Natural killer cell (primary cell): Measurements from ENCODE around the gene DEXI. TPM values are rescaled to one million over a fixed set of nuclear protein-coding genes. Genes with fewer than 3 reads are reported as not detected.

Experiments used
- ATAC-seq, 3 donors: fragments of 150-1000 bp in 2 of 3; fragments of 200-7000 bp in 1 of 3; cut with Tn5 transposase; 1 replicate in 1 of 3; 2 replicates in 2 of 3; pipeline ENCODE4 v1.10.0; 2021; ENCODE audit warnings: mild to moderate bottlenecking in 2 of 3, moderate library complexity in 2 of 3
- DNase-seq, 2 donors: peaks; one replicate each; pipeline versions ENCODE4 v3.0.0 to v3.0.0-alpha.2; 2013 to 2021; ENCODE audit warnings: mixed read lengths in 1 of 2
- H3K27ac ChIP-seq: one replicate; pipeline ENCODE4 v1.5.1; 2013; ENCODE audit warnings: mild to moderate bottlenecking, low read length
- H3K27me3 ChIP-seq: one replicate; pipeline ENCODE4 v1.6.1; 2013; ENCODE audit warnings: low read length; ENCODE audit not compliant: control insufficient read depth, insufficient read depth
- H3K36me3 ChIP-seq: one replicate; pipeline ENCODE4 v1.6.1; 2013; ENCODE audit warnings: low read length; ENCODE audit not compliant: control insufficient read depth, insufficient read depth
- H3K4me1 ChIP-seq: one replicate; pipeline ENCODE4 v1.6.1; 2013; ENCODE audit warnings: low read length; ENCODE audit not compliant: control insufficient read depth, insufficient read depth
- H3K4me3 ChIP-seq: one replicate; pipeline ENCODE4 v1.5.1; 2013; ENCODE audit warnings: low read length
- H3K9me3 ChIP-seq: one replicate; pipeline ENCODE4 v1.6.1; 2013; ENCODE audit warnings: low read length; ENCODE audit not compliant: control insufficient read depth, insufficient read depth
- H3K27ac Mint-ChIP-seq, 2 donors: one replicate each; pipeline ENCODE4 v1.8.0; 2022; ENCODE audit warnings: mild to moderate bottlenecking in 2 of 2, mixed read lengths in 2 of 2, moderate library complexity in 1 of 2
- H3K27me3 Mint-ChIP-seq, 2 donors: one replicate each; pipeline ENCODE4 v1.8.0; 2022; ENCODE audit warnings: low read depth in 2 of 2, mixed read lengths in 2 of 2
- H3K36me3 Mint-ChIP-seq: one replicate; pipeline ENCODE4 v1.8.0; 2022; ENCODE audit warnings: mixed read lengths
- H3K4me1 Mint-ChIP-seq, 2 donors: one replicate each; pipeline ENCODE4 v1.8.0; 2022; ENCODE audit warnings: mixed read lengths in 2 of 2
- H3K4me3 Mint-ChIP-seq: one replicate; pipeline ENCODE4 v1.8.0; 2022; ENCODE audit warnings: mild to moderate bottlenecking, moderate library complexity, mixed read lengths
- H3K9me3 Mint-ChIP-seq, 2 donors: one replicate each; pipeline ENCODE4 v1.8.0; 2022; ENCODE audit warnings: mixed read lengths in 2 of 2
- WGBS: methylation state at CpG from one replicate; pipeline ENCODE4 v1.1.7; 2013; ENCODE audit warnings: missing lambda C conversion rate; ENCODE audit not compliant: insufficient coverage; 5-methylcytosine and 5-hydroxymethylcytosine counted together
- intact Hi-C: fragments of 100-400 bp; cut with micrococcal nuclease; formaldehyde crosslinking; loops from one replicate; pipeline ENCODE4 v1.14.2; 2022
- total RNA-seq, 4 donors: library from RNA; stranded (reverse); fragments of 120-200 nt in 1 of 4; gene quantifications; one replicate each; pipeline versions ENCODE4 v1.2.3 to v1.2.4, GENCODE V29; 2013 to 2022
- TF ChIP-seq, protein P1 (sequence below): fragments of 200-600 bp; IDR thresholded peaks from one replicate; pipeline ENCODE4 v1.8.0; 2022; ENCODE audit warnings: antibody characterized with exemption

The DEXI gene
- total RNA-seq, 3 donors from 2014 or later (not counting 1 experiment from before 2014, with no cell fraction given): 8.7 to 15.2 (median 14.4) TPM

DNA sequence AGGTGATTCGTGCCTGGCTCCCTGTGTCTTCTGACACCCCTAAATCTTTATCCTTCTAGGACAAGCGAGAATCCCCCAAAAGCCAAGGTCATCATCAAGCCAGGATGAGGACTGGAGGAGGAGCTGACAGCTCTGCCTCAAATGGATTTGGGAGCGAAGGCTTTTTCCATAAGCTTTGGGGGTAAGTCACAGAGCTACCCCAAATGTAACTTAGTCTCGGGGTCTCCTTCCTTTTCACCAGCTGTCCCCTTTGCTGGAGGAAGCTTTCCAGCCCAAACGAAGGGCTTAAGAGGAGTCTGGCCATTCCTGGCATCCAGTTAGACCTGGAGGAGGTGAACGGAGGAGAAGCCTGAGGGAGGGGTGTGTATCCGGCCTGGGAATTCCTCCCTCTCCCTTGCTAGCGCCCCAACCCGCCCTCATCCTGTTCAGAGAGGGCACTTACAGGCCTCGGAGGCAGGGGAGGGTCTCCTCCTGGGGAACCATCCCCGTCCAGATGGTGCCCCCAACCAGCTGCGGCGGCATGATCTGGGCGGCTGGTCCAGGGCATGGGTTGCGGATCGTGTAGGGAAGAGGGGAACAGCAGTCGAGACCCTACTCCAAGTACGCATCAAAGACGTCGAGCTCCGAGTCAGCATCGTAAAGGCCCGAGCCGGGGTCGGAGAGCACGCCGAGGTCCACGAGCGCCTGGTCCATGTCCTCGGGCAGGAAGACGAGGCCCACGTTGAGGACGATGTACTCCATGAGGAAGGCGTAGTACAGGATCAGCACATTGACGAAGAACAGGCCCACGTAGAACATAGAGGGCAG, 938 bp downstream of the DEXI start:
- Mint-ChIP-seq H3K4me3 (peak overlapping the region; percentile 86), H3K36me3 (no peaks in the 10 kb centered on the region), H3K27me3 (no peaks in the 10 kb centered on the region), H3K27ac (peak overlapping the region; percentile 56 to 77), H3K9me3 (no peaks in the 10 kb centered on the region), H3K4me1 (peaks cover 70 to 83% of the 10 kb centered on the region in 2 donors)
- H3K36me3 ChIP-seq: no peaks in the 10 kb centered on the region
- H3K4me1 ChIP-seq: peaks cover 75% of the 10 kb centered on the region
- no peaks in the 10 kb centered on the region for H3K27me3 ChIP-seq
- no peak overlapping the region for H3K27ac ChIP-seq
- DNase-seq (peak in 1 of 2 donors; percentile 31), ATAC-seq (no peak)
- TF ChIP-seq, protein P1, sequence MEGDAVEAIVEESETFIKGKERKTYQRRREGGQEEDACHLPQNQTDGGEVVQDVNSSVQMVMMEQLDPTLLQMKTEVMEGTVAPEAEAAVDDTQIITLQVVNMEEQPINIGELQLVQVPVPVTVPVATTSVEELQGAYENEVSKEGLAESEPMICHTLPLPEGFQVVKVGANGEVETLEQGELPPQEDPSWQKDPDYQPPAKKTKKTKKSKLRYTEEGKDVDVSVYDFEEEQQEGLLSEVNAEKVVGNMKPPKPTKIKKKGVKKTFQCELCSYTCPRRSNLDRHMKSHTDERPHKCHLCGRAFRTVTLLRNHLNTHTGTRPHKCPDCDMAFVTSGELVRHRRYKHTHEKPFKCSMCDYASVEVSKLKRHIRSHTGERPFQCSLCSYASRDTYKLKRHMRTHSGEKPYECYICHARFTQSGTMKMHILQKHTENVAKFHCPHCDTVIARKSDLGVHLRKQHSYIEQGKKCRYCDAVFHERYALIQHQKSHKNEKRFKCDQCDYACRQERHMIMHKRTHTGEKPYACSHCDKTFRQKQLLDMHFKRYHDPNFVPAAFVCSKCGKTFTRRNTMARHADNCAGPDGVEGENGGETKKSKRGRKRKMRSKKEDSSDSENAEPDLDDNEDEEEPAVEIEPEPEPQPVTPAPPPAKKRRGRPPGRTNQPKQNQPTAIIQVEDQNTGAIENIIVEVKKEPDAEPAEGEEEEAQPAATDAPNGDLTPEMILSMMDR: no peak
- WGBS: 3% methylated on average over 36 of the region's 36 CpGs
- intact Hi-C loops: no loop called here
- H3K4me3 ChIP-seq: peak overlapping the region; percentile 40
- no peaks in the 10 kb centered on the region for H3K9me3 ChIP-seq

DNA sequence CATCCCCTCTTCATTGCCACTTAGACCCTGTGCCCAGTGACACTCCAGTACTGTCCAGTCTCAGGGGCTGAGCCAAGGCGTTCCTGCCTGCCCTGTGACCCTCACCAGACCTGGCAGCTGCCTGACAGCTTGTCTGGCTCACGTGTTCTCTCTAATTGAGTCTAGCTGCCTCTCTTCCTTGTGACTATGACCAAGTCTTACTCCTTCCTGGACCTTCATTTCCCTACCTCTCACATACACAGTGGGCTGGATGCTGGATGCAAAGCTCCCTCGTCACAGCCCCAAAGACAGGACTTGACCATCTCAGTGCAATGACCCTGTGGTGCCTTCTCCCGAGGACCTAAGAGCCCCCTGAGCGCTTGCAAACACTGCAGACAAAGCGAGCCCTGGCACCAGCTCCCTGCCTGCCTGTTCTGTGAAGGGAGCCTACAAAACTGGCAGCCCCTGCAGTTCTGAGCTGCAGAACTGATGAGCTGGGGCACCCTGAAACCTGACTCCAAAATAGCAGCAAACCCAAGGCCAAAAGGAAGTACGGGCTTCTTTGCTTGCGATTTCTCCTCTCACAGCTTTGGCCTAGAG, 1.7 kb downstream of the DEXI start:
- H3K9me3 ChIP-seq: no peaks in the 10 kb centered on the region
- 43% methylated on average over 8 of the region's 8 CpGs for WGBS
- intact Hi-C loops: no loop called here

DNA sequence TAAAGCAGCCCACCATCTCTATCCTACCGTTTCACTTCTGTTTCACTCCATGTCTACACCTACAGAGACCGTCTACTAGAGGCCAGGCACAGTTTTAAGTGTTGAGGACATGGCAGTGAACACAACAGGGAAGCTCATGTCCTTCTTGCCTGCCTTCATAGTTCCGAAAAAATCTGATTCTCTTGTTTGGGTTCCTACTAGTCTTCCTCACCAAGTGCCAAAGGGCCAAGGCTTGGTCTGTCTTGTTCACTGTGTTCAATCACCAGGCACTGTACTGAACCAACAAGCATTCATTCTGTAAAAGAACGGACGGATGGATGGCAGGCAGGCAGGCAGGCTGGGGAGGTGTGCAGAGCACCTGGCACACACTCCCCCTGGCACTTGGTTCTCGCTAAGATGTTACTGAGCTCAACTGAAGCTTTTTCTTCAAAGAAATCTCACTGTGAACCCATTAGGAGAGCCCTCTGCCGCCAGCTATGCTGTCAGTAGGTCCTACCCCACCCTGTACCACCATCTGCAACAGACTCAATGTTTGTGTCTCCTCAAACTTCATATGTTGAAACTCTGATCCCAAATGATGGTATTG, 2.5 kb downstream of the DEXI start:
- TF ChIP-seq, protein P1: no peak
- H3K4me1 Mint-ChIP-seq: peaks cover 61 to 76% of the 10 kb centered on the region in 2 donors
- DNase-seq (no peak), ATAC-seq (no peak)
- intact Hi-C loops: no loop called here
- Histone ChIP-seq H3K36me3 (no peaks in the 10 kb centered on the region), H3K4me3 (no peak overlapping the region), H3K27me3 (no peaks in the 10 kb centered on the region), H3K9me3 (no peaks in the 10 kb centered on the region), H3K27ac (no peak overlapping the region), H3K4me1 (peaks cover 60% of the 10 kb centered on the region)
- no peaks in the 10 kb centered on the region for H3K9me3 Mint-ChIP-seq
- no peaks in the 10 kb centered on the region for H3K27me3 Mint-ChIP-seq
- H3K36me3 Mint-ChIP-seq: no peaks in the 10 kb centered on the region
- WGBS: 93% methylated on average over 7 of the region's 7 CpGs
- H3K4me3 Mint-ChIP-seq: peak overlapping the region; percentile 49
- peak overlapping the region; percentile 9 to 17 for H3K27ac Mint-ChIP-seq

More for the DNA sequence above, 1.7 kb downstream of the DEXI start:
- peak overlapping the region in 1 of 2 donors; percentile 56 for H3K27ac Mint-ChIP-seq
- Histone ChIP-seq H3K4me3 (peak overlapping the region; percentile 40), H3K36me3 (no peaks in the 10 kb centered on the region), H3K27ac (no peak overlapping the region), H3K4me1 (peaks cover 69% of the 10 kb centered on the region), H3K27me3 (no peaks in the 10 kb centered on the region)
- ATAC-seq (no peak), DNase-seq (peak in 1 of 2 donors; percentile 28)
- no peaks in the 10 kb centered on the region for H3K36me3 Mint-ChIP-seq
- TF ChIP-seq, protein P1: no peak
- H3K4me1 Mint-ChIP-seq: peaks cover 69 to 83% of the 10 kb centered on the region in 2 donors
- peak overlapping the region; percentile 86 for H3K4me3 Mint-ChIP-seq
- H3K27me3 Mint-ChIP-seq: no peaks in the 10 kb centered on the region
- H3K9me3 Mint-ChIP-seq: no peaks in the 10 kb centered on the region
